DND-41 (cell line): ENCODE results near the gene OR5K3.

Source experiments
- EZH2 ChIP-seq: IDR thresholded peaks from 3 replicates; pipeline ENCODE4 v1.6.1; 2012; ENCODE audit warnings: borderline replicate concordance, low read depth, mild to moderate bottlenecking, moderate library complexity, low read length, inconsistent platforms; ENCODE audit not compliant: severe bottlenecking
- TF ChIP-seq, protein P1 (sequence below): IDR thresholded peaks from 2 replicates; pipeline ENCODE4 v1.5.1; 2012; ENCODE audit warnings: borderline replicate concordance, low read length, moderate library complexity, mild to moderate bottlenecking; ENCODE audit not compliant: poor library complexity, severe bottlenecking; ENCODE audit errors: extremely low read depth

GRCh38 chr3:98376631-98377030, 13.8 kb upstream of the OR5K3 start:
- TF ChIP-seq, protein P1, sequence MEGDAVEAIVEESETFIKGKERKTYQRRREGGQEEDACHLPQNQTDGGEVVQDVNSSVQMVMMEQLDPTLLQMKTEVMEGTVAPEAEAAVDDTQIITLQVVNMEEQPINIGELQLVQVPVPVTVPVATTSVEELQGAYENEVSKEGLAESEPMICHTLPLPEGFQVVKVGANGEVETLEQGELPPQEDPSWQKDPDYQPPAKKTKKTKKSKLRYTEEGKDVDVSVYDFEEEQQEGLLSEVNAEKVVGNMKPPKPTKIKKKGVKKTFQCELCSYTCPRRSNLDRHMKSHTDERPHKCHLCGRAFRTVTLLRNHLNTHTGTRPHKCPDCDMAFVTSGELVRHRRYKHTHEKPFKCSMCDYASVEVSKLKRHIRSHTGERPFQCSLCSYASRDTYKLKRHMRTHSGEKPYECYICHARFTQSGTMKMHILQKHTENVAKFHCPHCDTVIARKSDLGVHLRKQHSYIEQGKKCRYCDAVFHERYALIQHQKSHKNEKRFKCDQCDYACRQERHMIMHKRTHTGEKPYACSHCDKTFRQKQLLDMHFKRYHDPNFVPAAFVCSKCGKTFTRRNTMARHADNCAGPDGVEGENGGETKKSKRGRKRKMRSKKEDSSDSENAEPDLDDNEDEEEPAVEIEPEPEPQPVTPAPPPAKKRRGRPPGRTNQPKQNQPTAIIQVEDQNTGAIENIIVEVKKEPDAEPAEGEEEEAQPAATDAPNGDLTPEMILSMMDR: no peak
- no peak for TF ChIP-seq EZH2
